Measurements from ENCODE around the gene EIF2S1. TPM values are rescaled to one million over a fixed set of nuclear protein-coding genes. Genes with fewer than 3 reads are reported as not detected.

EIF2S1 gene
- total RNA-seq, 2 donors from 2014 or later, result 53.1 to 63.6 TPM

DNA sequence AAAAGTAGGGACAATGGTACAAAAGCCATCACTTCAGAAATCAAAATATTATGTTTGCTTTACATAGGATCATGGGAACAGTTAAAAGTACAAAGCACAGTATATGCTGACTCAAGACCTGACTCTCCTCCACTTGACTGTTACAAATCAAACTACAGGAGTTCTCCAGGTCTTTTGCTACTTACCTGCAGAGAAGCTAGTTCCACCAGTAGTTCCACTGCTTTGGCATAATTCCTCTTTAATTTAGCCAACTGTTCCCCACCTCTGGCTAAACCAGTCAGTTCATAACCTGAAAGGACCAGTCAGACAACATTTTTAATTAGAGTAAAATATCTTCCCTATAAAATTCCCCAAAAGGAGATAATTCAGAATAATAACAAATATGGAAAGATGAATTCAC is 14.5 kb upstream of the EIF2S1 start:
- Histone ChIP-seq H3K27me3 (replicated peaks; ENCODE audit: insufficient read depth) (no peaks in the 10 kb centered on the region), H3K4me1 (replicated peaks) (peaks cover 10% of the 10 kb centered on the region), H3K4me3 (no peak overlapping the region), H3K9me3 (no peaks in the 10 kb centered on the region), H3K27ac (peak overlapping the region in 1 of 2 donors; percentile 23), H3K36me3 (peaks cover 0 to 5% of the 10 kb centered on the region in 2 donors)
- intact Hi-C loops (cut with DNase I), result no loop called here
- DNase-seq (ENCODE audit: low spot score), result peak; percentile 48
- TF ChIP-seq CTCF (IDR thresholded peaks at IDR 0.05) (no peak), POLR2A (IDR thresholded peaks at IDR 0.05) (no peak), POLR2AphosphoS5 (IDR thresholded peaks at IDR 0.05) (peak; percentile 74)

GRCh38 chr14:67352055-67352454 is 8.1 kb upstream of the EIF2S1 start:
- no peak overlapping the region for H3K4me3 ChIP-seq
- no peaks in the 10 kb centered on the region for H3K36me3 ChIP-seq
- 94% methylated on average over 5 of the region's 5 CpGs for WGBS
- H3K27me3 ChIP-seq (replicated peaks; ENCODE audit: insufficient read depth), result no peaks in the 10 kb centered on the region
- TF ChIP-seq CTCF (IDR thresholded peaks at IDR 0.05) (no peak), POLR2A (IDR thresholded peaks at IDR 0.05) (no peak), POLR2AphosphoS5 (IDR thresholded peaks at IDR 0.05) (no peak)
- no peak for DNase-seq (ENCODE audit: low spot score)
- H3K4me1 ChIP-seq (replicated peaks), result no peaks in the 10 kb centered on the region
- H3K27ac ChIP-seq, result no peak overlapping the region
- intact Hi-C loops (cut with DNase I), result no loop called here
- no peaks in the 10 kb centered on the region for H3K9me3 ChIP-seq

GRCh38 chr14:67357186-67357968 is 2.8 kb upstream of the EIF2S1 start:
- Histone ChIP-seq H3K4me3 (peak overlapping the region in 1 of 2 donors; percentile 1), H3K9me3 (no peaks in the 10 kb centered on the region), H3K27ac (no peak overlapping the region), H3K27me3 (replicated peaks; ENCODE audit: insufficient read depth) (no peaks in the 10 kb centered on the region), H3K36me3 (no peaks in the 10 kb centered on the region), H3K4me1 (replicated peaks) (peaks cover 1% of the 10 kb centered on the region)
- DNase-seq (ENCODE audit: low spot score), result no peak
- 40% methylated on average over 4 of the region's 4 CpGs for WGBS
- TF ChIP-seq POLR2A (IDR thresholded peaks at IDR 0.05) (no peak), POLR2AphosphoS5 (IDR thresholded peaks at IDR 0.05) (no peak), CTCF (IDR thresholded peaks at IDR 0.05) (no peak)
- intact Hi-C loops (cut with DNase I), result no loop called here

DNA sequence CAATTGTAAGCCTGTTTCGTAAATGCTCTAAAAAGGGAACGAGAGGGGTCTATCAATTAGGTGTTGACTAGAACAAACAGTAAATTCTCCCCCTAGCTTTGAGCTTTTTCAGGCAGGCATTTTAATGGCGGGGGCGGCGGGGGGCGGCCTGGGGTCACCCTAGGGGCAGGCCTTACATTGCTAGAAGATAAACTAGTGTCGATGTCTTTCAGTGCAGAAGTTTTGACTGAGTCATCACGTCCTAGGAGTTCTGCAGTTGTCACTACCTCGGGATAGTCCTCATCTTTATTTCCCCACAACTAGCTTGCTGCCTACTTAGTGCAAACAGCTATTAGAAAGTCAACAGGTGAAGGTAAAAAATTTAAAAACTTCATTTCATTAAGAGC is 2.2 kb upstream of the EIF2S1 start:
- Histone ChIP-seq H3K9me3 (no peaks in the 10 kb centered on the region), H3K4me3 (peak overlapping the region in 1 of 2 donors; percentile 1), H3K27me3 (replicated peaks; ENCODE audit: insufficient read depth) (no peaks in the 10 kb centered on the region), H3K4me1 (replicated peaks) (peaks cover 4% of the 10 kb centered on the region), H3K36me3 (no peaks in the 10 kb centered on the region), H3K27ac (no peak overlapping the region)
- intact Hi-C loops (cut with DNase I), result no loop called here
- no peak for DNase-seq (ENCODE audit: low spot score)
- WGBS, result 48% methylated on average over 9 of the region's 9 CpGs
- TF ChIP-seq POLR2A (IDR thresholded peaks at IDR 0.05), result no peak
- TF ChIP-seq CTCF (IDR thresholded peaks at IDR 0.05), result no peak
- TF ChIP-seq POLR2AphosphoS5 (IDR thresholded peaks at IDR 0.05), result no peak
